Fibroblast of the aortic adventitia (primary cell): ENCODE measurements around the gene NRG2. TPM values are rescaled to one million over a fixed set of nuclear protein-coding genes. Genes with fewer than 3 reads are reported as not detected.

Source experiments
- DNase-seq: peaks from one replicate; pipeline ENCODE4 v3.0.0-alpha.2; 2010; ENCODE audit warnings: low read depth
- H3K4me3 ChIP-seq: 2 replicates; pipeline ENCODE4 v1.5.1; 2011; ENCODE audit warnings: low read depth, mild to moderate bottlenecking, control low read depth, low read length, moderate library complexity
- total RNA-seq: library from RNA; depleted of rRNA; stranded (reverse); fragments of >200 nt; gene quantifications from 2 replicates; pipeline ENCODE4 v1.2.3, GENCODE V29; 2012; ENCODE audit warnings: low replicate concordance
- TF ChIP-seq, protein P1 (sequence below): IDR thresholded peaks from 2 replicates; pipeline ENCODE4 v1.5.1; 2011; ENCODE audit warnings: mild to moderate bottlenecking, low read length, control low read depth, inconsistent platforms; ENCODE audit not compliant: insufficient read depth

Gene NRG2
- total RNA-seq, 1 donor: 0.36 TPM

DNA sequence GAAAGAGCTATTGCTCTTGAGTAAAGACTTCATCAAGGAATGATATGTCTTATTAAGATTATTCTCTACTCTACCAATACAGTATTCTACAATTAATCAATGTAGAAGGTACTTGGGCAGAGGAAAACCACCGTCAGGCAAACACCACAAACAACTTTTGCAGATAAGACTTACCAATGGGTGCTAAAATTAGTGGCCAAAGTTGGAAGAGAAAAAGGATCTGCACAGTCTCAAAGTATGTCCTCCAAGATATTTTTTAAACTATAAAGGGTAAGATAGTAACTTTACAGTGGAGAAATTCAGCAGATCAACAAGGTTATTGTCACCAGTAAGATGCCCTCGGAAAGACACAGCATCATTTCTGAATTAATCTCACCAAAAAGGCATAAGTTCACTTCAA lies 38.9 kb downstream of the NRG2 start:
- TF ChIP-seq, protein P1, sequence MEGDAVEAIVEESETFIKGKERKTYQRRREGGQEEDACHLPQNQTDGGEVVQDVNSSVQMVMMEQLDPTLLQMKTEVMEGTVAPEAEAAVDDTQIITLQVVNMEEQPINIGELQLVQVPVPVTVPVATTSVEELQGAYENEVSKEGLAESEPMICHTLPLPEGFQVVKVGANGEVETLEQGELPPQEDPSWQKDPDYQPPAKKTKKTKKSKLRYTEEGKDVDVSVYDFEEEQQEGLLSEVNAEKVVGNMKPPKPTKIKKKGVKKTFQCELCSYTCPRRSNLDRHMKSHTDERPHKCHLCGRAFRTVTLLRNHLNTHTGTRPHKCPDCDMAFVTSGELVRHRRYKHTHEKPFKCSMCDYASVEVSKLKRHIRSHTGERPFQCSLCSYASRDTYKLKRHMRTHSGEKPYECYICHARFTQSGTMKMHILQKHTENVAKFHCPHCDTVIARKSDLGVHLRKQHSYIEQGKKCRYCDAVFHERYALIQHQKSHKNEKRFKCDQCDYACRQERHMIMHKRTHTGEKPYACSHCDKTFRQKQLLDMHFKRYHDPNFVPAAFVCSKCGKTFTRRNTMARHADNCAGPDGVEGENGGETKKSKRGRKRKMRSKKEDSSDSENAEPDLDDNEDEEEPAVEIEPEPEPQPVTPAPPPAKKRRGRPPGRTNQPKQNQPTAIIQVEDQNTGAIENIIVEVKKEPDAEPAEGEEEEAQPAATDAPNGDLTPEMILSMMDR: no peak
- DNase-seq: no peak
- H3K4me3 ChIP-seq: no peak overlapping the region

- H3K4me3 ChIP-seq: no peak overlapping the region
- no peak for DNase-seq
- TF ChIP-seq, protein P1: no peak
Measured at GRCh38 chr5:140003519-140003918, 39.6 kb downstream of the NRG2 start.

- TF ChIP-seq, protein P1: no peak
Measured at GRCh38 chr5:140000332-140000731, 42.8 kb downstream of the NRG2 start.

DNA sequence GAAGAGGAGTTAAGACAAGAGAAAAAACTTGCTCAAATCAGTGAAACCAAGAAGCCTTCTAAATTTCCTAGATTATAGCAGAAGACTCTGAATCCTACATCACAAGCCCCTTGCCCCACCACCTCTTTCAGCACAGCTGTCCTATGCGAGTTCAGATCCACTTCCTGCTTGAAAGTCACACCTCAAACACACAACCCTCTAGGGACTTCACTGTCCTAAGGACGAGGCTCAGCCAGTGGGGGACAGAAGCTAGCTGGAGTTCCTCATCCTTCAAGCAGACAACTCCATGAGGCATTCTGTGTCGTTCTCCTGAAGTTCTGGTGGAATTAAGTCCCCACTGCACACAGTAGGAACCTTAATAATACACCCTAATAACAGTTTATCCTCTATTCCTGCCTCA lies 44.3 kb downstream of the NRG2 start:
- TF ChIP-seq, protein P1: no peak
- H3K4me3 ChIP-seq: no peak overlapping the region
- no peak for DNase-seq

More at GRCh38 chr5:140000332-140000731, 42.8 kb downstream of the NRG2 start:
- DNase-seq: no peak
- no peak overlapping the region for H3K4me3 ChIP-seq

DNA sequence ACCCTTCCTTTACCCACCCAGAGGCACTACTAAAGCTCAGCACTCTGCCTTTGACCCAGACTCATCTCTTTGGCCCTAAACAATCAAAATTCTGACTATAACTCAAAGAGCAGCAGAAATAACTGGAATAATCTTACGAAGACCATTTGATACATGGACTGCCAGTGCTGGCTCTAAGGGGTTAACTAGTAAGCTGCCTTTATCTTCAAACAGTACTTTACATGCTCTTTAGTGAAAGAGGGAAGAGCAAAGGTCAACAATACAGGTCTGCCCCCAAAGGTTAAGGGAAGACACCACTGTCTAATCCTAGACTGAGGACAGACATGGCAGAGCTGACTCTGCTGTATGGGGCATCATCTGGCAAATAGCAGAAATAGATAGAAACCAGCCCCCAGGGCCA lies 45.8 kb downstream of the NRG2 start:
- DNase-seq: no peak
- TF ChIP-seq, protein P1: no peak
- H3K4me3 ChIP-seq: no peak overlapping the region

DNA sequence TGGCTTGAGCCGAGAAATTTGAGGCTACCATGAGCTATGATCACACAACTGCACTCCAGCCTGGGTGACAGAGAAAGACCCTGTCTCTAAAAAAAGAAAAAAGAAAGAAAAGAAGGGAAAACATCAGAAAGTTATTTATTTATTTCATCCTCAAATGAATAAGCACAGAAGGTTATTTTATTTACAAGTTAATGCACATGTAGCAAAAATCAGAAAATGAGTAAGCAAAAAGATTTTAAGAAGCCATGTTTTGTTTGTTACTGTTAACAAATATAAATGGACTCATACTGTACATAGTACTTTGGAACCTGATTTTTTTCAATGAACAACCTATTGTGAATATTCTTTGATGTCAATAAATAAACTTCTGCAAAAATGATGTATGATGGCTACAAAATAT lies 47.2 kb downstream of the NRG2 start:
- TF ChIP-seq, protein P1: no peak
- H3K4me3 ChIP-seq: no peak overlapping the region
- DNase-seq: no peak

- DNase-seq: no peak
- H3K4me3 ChIP-seq: no peak overlapping the region
- TF ChIP-seq, protein P1: no peak
Measured at GRCh38 chr5:139994234-139994633, 48.9 kb downstream of the NRG2 start.
